ENCODE results near the gene SH3BP4.
"Not testable (repeated sequence)": the region's sequence is repeated elsewhere in the genome, so short reads cannot be mapped to it uniquely, and the experiment has no call there.

The SH3BP4 gene

DNA sequence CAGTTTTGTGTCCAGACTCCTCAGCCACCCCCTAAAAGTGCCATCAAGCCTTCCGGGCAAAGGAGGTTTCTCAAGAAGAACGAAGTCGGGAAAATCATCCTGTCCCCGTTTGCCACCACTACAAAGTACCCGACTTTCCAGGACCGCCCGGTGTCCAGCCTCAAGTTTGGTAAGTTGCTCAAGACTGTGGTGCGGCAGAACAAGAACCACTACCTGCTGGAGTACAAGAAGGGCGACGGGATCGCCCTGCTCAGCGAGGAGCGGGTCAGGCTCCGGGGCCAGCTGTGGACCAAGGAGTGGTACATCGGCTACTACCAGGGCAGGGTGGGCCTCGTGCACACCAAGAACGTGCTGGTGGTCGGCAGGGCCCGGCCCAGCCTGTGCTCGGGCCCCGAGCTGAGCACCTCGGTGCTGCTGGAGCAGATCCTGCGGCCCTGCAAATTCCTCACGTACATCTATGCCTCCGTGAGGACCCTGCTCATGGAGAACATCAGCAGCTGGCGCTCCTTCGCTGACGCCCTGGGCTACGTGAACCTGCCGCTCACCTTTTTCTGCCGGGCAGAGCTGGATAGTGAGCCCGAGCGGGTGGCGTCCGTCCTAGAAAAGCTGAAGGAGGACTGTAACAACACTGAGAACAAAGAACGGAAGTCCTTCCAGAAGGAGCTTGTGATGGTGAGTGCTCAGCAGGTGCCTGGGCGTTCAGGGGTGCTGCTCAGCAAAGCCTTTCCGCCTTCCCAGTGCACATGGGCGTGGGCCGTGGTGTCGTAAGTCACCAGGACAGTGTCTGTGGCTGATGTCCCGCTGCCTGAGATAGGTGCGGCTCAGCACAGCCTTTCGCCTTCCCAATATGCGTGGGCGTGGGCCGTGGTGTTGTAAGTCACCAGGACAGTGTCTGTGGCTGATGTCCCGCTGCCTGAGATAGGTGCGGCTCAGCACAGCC, 91.0 kb downstream of the SH3BP4 start:
- DNase-seq = no peak

DNA sequence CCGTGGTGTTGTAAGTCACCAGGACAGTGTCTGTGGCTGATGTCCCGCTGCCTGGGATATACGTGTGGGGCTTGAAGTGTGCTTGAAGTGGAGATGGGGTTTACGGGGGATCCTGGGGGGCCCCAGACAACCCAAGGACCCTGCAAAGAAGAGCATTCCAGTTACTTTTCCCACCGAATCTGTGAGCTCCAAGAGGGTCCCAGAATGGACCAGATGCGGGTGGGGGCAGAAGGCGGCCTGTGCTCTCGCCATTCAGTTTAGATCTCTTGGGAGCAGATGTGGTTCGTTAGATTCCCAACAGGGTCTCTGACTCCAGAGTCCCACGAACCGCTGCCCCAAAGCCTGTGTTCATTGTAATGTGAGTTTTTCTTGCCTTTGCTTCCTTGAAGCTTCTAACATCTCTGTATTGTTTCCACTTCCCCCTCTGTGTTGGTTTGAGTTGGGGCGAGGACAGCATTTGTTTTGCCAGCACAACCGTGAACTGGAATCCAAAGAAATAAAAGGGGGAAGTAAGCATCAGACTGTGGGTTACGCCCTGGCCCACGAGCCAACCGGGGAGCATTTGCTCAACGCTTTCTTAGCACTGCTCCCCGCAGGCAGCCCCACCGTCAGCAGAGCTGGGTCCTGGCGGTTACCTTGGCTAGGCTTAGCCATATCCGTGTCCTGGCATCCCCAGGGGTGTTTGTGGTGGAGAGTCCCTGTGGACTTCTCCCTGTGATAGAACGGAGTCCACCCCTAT, 92.1 kb downstream of the SH3BP4 start:
- DNase-seq = no peak

- no peak for DNase-seq
These were observed 92.9 kb downstream of the SH3BP4 start for GRCh38 chr2:235044501-235045271.

- DNase-seq = no peak
These were observed 93.6 kb downstream of the SH3BP4 start for GRCh38 chr2:235045336-235045972.

DNA sequence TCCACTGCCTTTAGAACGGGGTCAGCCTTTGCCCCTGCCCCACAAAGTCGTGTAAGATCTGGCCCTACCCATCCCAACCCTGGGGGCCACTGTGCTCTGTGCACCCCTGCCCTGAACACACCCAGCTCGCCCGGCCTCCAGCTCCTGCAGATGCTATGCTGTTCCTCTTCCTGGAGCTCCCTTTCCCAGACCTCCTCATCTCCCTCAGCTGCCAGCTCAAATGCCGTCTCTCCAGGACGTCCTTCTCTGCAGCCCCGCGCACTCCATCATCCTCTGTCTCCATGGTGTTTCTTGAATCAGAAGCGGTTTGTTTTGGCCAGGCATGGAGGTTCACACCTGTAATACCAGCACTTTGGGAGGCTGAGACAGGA, 94.1 kb downstream of the SH3BP4 start:
- DNase-seq = no peak

- DNase-seq = no peak
These were observed 94.8 kb downstream of the SH3BP4 start for GRCh38 chr2:235046589-235046988.

DNA sequence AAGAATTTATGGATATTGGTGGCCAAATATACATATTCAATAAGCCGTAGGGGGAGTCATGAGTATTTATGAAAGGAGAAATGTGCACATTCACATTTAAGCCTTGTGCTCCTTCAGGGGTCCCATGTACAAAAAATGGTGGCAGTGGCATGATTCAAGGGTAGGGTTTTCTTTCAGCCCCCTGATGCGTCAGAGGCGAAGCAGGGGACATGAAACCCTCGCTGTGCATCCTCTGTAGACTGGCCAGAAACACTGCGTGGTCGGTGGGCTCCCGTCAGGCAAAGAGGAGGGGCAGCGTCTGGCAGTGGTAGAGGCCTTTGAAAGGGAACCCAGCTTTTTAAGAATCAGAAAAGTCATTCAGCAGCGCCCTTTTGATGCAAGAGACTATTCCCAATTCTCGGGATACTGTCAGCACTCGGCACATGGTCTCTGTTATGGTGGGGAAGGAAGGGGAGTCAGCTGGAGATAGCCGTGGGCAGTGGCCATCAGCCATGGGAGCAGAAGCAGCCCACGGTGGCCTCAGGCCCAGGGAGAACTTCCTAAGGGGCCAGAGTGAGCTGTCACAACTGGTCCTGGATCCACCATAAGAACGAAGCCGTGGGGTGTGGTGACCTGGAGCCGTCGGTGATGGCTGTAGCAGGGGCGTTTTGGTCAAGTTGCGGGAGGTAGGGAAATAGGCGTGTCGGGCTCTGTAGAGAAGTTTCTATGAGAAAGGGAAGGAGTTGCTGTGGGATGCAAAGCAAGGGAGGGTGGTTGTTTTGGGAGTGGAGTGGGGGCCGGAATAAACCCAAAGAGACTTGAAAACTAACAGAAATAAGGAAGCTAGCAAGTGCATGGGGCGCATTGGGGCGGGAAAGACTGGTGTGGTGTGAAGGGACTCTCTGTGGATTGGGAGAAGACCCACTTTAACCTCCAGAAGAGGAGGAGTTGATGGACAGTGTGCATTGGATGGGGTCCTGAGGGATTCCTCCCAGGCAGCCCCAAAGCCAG, 95.6 kb downstream of the SH3BP4 start:
- no peak for DNase-seq

DNA sequence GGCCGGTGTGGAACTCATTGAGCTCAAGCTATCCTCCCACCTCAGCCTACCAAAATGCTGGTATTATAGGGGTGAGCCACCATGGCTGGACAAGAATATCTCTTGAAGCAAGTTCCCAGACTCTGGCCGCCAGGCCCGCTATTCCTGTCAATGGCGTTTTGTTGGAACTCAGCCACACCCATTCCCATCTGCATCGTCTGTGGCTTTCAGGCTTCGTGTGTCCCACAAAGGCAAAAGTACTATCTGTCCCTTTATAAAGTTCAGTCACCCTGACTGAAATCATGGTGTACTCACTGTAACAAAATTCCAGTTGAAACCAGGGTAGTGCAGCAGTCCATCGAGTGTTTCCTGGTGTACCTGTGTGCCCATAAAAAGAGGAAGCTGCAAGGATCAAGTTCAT, 96.7 kb downstream of the SH3BP4 start:
- no peak for DNase-seq

DNA sequence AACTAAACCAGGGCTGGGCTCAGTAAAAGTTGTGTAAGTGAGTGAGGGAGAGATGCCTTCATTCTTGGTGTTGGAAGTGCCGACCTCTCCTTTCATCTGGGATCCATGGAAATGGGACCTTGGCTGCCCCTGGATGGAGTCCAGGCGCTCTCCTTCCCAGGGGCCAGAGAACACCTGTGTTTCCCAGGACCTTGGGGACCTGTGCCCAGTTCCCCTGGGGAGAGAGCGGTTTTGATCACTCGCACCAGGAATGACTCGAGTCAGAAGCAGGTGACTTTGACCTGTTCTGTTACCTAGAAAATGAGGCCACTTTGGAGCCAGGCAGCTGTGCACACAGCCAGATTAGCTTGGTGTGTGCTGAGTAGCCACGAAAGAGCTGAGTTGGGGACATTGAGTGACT, 97.3 kb downstream of the SH3BP4 start:
- DNase-seq = no peak

DNA sequence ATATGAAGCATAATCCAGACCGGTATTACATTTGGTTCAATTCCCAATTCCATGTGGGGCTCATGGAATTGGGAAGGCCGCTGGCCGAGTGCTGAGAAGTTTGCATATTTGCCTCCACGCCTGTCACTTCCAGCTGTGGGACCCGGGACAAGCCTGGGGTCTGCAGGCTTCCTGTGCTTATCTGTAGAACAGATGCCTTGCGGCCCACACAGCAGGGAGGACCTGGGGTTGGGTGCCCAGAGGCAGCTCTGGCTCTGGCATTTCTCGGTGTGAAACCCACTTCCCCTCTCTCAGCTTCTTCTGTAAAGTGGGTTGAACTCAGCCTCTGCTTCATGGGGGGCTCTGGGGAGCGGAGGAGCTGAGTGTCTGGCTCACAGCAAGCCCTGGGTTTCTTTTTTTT, 97.9 kb downstream of the SH3BP4 start:
- DNase-seq = no peak

DNA sequence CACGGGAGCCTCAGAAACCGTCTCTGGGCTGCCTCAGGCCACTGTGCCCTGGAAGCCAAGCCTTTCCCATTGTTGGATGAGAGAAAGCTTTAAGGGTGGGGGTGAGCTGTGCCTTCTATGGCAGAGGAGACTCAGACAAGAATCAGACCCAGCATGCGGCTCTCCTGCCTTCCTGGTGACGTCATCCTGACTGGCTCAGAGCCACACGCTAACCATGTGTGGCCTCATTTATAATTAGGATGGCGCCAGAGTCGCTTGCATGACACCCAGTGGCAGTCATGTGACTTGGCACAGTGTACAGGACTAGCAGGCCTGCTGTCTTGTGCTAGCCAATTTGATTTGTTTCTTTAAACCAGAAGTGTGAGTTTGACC, 99.1 kb downstream of the SH3BP4 start:
- no peak for DNase-seq

- no peak for DNase-seq
These were observed 99.8 kb downstream of the SH3BP4 start for GRCh38 chr2:235051436-235052260.

- no peak for DNase-seq
These were observed 100.9 kb downstream of the SH3BP4 start for GRCh38 chr2:235052514-235053354.

DNA sequence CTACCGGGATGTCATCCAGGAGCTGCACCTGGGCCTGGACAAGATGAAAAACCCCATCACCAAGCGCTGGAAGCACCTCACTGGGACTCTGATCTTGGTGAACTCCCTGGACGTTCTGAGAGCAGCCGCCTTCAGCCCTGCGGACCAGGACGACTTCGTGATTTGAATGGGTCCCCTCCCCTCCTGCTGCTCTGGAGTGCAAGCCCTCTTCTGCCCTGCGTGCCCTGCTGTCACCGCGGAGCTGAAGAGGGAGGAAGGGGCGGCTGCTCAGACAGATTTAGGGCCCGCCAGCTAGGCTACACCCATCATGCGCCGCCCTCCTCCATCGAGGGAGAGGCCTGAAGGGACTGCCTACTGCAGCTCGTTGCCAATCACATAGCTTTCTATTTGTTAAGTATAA, 101.8 kb downstream of the SH3BP4 start:
- DNase-seq = no peak

DNA sequence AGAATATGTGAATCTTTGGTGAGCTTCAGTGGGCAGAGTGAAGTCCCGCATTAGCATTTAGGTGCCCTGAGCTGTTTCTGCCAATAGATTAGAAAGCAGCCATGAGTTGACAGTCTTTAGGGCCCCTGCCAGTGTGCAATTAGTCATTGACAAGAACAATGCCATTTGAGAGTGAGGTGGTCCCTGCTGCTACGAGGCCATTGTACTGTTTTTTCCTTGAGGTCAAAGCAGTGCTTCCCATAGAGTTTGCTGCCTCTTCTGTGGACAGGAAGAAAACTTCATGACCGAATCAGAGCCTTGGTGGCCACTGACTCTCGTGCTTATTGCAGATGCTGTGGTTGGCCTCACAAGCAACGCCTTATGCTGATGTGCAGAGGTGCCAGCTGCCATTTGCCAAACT, 102.7 kb downstream of the SH3BP4 start:
- DNase-seq = no peak

DNA sequence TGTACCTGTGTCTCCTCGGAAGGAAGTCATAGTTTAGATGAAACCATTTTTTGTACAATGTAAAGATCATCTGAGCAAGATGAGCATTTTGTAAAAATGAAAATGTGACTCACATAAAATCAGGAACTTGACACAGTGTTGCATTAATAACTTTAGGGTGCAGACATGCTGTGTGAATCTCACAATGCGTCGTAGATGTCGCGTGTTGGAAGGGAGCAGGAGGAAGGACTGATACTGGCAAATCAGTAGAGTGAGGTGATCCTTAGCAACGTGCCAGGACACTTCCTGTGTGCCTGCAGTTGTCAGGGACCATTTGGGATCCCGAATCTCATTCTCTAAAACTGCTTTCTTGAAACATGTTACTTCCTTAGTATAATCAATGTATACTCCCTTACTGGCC, 103.1 kb downstream of the SH3BP4 start:
- no peak for DNase-seq

DNA sequence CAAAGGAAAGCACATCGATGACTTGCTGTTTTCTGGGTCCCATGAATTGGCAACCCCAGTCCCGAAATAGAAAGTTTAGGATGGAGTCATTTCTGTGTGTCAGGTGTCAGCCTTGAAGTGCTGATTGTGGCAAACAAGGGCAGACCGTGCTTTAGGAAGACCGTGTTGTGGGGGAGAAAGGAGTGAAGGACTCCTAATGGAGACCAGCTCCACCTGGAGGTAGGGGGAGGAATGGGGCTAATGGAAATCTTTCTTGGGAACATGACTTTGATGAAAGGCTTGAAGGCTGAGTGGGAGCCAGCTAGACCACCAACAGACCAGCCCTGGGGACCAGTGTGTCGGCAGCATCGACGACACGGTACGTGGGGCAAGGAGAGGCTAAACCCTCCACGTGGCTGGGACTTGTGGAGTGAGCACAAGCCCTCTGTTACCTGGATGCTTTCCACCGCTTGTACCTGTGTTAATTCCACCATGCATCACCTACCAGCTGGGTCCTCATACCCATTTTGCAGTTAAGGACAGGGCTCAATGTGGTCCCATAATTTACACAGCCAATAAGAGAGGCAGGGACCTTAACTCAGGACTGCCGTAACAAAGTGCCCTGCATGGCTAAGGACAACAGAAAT, 104.2 kb downstream of the SH3BP4 start:
- DNase-seq = peak in 1 of 2 experiments; percentile 5

- DNase-seq = no peak
These were observed 105.0 kb downstream of the SH3BP4 start for GRCh38 chr2:235056768-235057167.

GRCh38 chr2:235057616-235058015, 105.8 kb downstream of the SH3BP4 start:
- not testable (repeated sequence) for DNase-seq
